A549 (cell line): Measurements from ENCODE around the gene HRK.

Source experiments
- CBX2 ChIP-seq: fragments of 200-600 bp; sonication (generic); IDR thresholded peaks from 2 replicates; pipeline ENCODE4 v1.6.1; 2016; ENCODE audit warnings: low read depth, mild to moderate bottlenecking, borderline replicate concordance
- CTCF ChIP-seq: fragments of >200 bp; sonication (Bioruptor Twin); formaldehyde crosslinking; IDR thresholded peaks from 3 replicates; pipeline ENCODE4 v1.5.1; 2016
- TP53 ChIP-seq: fragments of 250-450 bp; sonication (Bioruptor Pico); IDR thresholded peaks from 2 replicates; pipeline ENCODE4 v1.5.0; 2021; ENCODE audit warnings: mild to moderate bottlenecking, moderate library complexity
- TF ChIP-seq, protein P1 (sequence below): fragments of 450-650 bp; IDR thresholded peaks from 2 replicates; pipeline ENCODE4 v1.6.1; 2014; ENCODE audit warnings: antibody characterized with exemption

GRCh38 chr12:116808113-116809105, 72.8 kb downstream of the HRK start:
- TF ChIP-seq, protein P1, sequence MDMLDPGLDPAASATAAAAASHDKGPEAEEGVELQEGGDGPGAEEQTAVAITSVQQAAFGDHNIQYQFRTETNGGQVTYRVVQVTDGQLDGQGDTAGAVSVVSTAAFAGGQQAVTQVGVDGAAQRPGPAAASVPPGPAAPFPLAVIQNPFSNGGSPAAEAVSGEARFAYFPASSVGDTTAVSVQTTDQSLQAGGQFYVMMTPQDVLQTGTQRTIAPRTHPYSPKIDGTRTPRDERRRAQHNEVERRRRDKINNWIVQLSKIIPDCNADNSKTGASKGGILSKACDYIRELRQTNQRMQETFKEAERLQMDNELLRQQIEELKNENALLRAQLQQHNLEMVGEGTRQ: no peak
- no peak for TF ChIP-seq TP53 (CRISPR knock-in tag)
- no peak for TF ChIP-seq CTCF
- no peak for TF ChIP-seq CBX2
